GM19351 (cell line): ENCODE results near the gene CLRN2.
A peak's percentile ranks its signal among the peaks of the same experiment; 100 is the strongest.

ENCODE experiments used
- ATAC-seq: cut with Tn5 transposase; IDR thresholded peaks from one replicate; pipeline ENCODE4 v1.9.1; 2021; ENCODE audit warnings: mild to moderate bottlenecking, moderate library complexity; ENCODE audit not compliant: unreplicated experiment

Gene CLRN2, protein sequence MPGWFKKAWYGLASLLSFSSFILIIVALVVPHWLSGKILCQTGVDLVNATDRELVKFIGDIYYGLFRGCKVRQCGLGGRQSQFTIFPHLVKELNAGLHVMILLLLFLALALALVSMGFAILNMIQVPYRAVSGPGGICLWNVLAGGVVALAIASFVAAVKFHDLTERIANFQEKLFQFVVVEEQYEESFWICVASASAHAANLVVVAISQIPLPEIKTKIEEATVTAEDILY

DNA sequence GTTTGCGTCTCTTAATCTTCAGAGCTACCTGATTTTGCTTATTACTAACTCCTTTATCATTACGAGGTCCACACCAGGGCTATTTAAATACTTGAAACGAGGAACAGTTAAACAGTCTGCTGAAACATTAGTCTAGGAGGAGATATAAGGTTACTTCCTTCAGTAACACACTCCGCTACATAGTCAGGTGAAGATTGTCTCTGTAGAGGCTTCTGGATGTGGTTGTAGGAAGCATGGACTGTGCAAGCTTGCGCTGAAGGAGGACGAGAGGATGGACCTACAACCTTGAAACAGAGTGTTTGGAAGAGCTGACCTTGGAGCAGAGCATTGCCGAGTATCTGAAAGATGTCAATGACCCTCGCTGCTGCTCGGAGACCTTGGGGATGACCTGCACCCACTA lies at the start of gene CLRN2:
CLRN2 (plus strand) TSS at position 301 of the 400 bp plus-strand sequence. CDS start 102 bp downstream, outside the sequence.
- ATAC-seq, result no peak

DNA sequence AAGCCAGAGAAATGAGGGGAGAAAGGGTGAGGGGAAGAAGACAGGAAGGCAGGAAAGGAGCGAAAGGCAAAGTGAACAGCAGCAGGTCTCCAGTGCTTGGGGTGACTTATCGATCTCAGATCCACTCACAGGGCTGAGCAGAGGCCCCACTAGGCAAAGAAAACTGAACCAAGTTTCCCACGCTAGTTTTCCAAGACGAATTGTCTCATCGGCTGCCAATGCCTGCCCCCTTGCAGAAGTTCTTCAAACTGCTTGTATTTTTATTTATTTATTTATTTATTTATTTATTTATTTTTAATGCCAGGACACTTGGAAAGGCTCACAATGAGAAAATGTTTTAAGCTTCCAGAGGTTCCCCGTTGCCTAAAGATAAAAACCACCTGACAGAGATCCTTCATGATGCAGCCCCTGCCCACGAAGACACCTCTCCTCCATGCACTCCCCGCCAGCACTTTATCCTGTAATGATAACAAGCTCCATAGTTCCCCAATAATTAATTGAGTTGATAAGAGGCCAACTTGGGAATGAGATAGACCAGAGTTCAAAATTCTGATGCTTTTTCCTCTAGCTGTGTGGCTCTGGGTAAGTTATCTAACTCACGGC lies 46.2 kb upstream of the CLRN2 start:
- no peak for ATAC-seq

DNA sequence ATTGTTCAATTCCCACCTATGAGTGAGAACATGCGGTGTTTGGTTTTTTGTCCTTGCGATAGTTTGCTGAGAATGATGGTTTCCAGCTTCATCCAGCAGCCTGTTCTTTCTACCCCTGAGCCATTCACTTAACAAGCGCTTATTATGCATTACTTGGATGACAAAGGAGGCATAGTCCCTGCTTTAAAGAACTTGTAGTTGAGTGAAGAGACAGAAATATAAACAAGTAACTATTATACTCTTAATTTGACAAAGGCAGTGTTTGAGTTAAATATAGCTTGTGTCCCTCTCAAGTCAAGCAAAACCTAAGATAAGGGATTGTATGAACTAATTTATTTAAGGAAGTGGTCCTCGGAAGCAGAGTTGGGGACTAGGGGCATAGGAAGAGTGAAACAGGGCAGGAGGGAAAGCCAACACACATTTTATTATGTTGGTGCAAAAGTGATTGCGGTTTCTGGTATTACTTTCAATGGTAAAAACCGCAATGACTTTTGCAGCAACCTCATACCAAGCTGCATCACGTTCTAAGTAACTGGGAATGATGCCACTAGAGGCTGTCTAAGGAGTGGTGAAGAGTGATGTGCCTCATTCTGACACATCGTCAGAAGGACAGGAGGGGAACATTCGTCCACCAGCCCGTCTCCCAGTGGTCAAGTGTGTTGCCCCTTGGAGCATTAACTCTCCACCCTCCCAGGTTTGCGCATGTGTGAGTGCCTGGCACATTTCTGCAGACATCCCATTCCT lies 44.9 kb upstream of the CLRN2 start:
- no peak for ATAC-seq

DNA sequence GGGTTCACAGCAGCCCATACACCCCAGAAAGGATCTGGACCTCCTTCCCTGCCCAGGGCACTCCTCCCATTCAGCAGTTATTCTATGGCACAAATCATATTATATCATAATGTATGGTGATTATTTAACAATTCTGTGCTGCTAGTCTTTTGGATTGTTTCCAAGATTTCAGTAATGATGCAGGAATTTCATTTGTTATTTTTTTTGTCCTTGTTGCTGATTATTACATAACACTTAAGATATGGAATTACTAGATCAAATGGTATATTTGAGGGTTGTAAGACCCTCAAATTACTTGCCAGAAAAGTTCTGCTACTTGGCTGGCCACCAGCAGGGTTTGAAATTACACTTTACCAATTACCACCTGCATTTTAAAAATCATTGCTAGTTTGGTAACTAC lies 39.5 kb upstream of the CLRN2 start:
- no peak for ATAC-seq

DNA sequence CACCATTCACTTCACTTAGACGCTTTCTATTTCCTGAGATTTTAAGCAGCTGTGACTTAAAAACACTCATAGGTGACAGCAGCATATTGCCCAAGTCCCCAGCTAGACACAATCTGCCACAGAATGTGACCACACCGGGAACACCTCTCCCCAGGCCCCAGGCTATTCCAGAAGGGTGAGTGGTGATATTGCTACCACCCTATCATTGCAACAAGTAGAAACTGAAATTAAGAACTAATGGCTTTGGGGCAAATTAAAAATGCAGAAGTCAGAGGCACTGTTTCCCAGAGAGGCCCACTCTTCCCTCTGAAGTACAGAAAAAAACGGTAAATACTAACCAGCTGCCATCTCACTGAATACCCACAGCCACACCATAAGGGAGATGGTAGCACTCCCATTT lies 38.1 kb upstream of the CLRN2 start:
- ATAC-seq, result no peak

DNA sequence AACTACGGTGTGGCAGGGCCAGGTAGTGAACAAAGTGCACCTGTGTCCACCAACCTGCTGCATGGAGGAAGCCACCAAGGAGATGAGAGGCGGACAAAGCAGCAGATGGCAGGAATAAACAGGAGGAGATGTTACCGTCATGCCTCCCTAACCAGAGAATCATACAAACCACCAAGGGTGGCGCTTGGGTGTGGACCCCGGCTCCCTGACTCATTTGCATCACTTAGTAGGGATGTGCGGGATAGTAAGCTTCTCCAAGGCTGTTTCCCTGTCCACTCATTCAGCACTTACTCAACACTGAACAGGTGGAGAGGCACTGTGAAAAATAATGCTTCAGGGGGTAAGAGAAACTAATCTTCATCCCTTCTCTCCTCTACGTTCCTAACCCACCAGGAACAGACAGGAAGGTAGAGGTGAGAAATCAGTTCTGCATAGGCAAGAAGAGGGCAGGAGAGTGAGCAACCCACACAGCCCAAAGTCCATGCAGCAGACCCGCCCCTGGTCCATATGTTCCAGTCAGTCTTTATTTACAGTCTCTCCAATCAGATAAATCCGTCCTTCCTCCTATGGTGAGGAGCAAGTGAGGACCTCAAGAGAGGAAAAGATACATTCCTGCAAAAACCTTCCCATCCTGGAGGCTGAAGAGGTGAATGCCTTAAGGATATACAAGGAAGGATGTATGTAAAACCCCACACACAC lies 37.0 kb upstream of the CLRN2 start:
- no peak for ATAC-seq

DNA sequence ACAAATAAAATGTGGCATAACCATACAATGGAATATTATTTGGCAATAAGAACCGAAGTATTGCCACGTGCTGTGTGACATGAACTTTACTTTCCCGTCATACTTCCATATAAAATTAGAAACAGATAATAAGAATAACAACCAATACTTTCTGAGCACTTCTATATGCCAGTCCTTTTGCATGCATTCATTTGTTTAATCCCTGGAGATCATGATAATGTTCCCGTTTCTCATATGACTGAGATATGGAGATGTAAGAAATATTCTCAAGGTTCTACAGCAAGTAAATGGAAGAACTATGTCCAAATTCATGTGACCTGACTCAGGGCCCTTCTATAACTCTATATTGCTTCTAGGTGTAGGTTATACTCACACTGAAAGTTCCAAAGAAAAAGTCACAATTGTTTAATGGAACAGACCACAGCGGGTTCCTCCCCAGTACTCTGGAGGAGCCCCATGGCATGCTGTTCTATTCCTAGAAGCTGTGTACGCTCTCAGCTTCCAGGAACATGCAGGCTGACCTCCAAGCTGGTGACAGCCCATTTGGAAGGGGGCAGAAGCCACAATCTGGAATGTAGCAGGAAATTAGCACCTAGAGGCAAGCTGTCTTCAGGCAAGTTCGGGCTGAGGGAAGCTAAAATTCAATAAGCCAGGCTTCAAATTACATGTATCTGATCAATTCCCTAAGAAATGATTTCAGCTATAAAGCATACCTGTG lies 34.6 kb upstream of the CLRN2 start:
- ATAC-seq, result no peak

DNA sequence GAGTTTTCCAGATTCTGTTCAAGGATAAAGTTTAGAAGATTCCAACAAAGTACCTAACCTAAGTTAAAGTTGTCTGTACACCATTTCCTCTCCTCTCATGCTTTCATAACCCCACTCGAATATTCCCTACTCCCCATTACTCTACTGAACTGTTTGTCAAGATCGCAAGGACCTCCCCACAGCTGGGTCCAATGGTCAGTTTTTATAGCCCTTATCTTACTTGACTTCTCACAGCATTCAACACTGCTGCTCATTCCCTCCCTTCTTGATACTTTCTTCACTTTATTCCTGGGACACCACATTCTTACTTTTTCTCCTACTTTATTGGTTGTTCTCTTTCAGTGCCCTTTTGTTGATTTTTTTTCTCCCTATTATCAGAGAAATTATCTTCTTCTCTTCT lies 34.0 kb upstream of the CLRN2 start:
- ATAC-seq, result no peak

DNA sequence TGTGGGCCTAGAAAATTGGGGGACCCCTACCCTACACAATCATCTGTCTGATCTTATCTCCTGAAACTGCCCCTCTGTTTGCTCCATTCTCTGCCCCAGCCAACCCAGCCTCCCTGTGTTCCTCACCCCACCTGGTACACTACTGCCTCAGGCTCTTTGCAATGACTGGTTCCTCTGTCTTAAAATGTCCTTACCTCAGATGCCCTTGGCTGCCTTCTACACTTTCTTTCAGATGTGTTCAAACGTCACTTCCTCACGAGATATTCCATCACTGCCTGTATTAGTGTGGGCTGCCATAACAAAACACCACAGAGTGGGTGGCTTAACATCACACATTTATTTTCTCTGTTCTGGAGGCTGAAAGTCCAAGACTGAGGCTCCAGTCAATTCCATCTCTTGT lies 32.2 kb upstream of the CLRN2 start:
- ATAC-seq, result no peak

DNA sequence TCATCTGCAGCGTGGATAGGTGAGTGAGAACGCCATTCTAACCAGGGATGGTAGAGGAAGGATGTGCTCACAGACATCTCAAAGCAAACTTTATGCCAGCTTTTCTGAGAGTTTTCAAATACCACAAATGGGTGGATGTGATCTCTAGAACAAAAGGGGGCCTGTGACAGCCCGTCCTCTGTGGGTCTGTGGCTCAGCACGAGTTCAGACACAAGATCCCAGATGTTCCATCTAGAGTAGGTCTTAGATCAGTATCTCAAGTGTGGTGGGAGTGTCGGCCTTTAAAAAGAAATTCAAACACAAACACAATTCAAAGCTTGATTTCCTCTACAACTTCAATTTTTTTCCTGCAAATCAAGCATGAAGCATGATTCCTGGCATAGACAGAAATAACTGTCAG lies 25.8 kb upstream of the CLRN2 start:
- ATAC-seq, result no peak

DNA sequence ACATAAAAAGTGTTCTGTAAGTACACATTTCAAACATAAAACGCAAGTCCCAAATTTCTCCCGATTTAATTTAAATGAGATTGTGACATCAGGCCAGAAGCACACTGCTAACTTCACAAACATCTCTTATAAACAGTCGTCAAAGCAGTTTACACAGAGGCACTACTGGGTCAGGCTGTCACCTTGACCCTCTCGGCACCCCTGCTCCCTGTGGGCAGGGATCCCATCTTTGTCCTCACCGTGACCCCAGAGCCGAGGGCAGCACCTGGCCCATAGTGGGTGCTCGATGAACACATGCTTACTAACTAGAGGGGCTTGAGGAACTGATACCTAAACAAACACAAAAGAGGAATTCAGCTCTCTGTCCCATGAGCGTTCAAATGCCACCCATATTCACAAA lies 25.2 kb upstream of the CLRN2 start:
- ATAC-seq, result no peak

DNA sequence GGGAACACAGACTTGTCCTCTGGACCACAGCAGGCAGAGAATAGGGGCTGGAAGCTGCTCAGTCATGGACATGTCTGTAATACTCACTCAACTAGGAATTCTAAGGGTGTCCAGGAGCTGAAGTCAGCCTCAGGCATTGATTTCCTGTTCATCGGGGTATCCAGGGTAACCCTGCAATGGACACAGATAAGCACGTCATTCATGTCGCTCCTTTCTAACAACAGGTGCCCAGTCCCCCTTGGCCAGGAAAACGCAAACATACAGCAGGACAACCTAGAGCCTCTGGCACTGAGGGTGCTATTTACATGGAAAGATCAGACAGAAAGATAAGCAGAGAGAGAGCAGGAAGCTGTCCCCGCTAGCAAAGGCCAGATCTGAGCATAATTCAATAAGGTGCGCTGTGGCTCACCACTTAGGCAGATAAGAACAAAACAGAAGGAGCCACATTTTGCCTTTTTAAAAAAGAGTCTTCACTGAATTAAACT lies 24.3 kb upstream of the CLRN2 start:
- no peak for ATAC-seq

DNA sequence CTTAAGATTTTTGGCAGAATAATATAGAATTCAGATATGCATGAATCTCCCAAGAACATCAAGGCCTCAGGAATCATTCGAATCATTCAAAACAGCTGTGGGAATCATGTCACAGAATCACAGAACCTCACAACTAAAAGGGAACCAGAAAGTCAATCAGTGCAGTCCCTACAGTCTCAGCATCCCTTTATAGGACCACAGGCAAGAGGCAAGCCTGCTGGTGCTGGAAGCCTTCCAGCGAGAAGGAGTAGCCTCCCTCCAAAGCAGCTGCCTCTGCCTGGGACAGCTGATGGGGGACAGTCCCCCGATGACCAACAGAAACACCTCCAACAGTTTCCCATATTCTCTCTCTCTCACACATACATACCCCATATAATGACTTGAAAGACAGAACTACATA lies 23.8 kb upstream of the CLRN2 start:
- ATAC-seq, result no peak

DNA sequence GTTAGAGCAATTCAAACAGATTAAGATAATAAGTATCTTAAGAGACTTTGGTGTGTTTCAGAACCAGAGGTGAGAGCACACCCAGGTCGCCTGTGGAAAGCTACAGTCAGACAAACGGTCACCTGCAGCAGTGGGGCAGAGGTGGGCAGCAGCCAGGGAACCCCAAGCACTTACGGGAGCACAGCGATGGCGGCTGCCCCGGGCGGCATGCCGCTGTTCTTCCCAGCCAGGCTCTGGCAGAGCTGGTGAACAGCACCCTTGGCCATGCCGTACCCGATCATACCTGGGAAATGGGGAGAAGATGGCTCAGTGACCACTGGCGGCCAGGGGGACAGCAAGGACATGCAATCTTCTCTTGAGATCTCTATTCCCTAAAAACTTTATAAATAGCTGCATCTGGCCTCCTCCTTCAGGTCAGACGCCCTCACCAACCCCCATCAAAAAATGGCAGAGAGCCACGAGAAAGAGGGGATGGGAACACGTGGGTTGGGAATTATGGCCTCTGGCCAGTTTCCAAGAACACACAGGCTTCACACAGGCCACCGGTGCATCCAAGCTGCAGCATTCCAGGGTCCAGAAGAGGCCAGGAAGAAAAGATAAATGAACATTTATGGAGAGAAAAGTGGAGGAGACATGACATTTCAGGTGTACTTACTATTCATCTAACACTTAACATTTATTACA lies 22.8 kb upstream of the CLRN2 start:
- ATAC-seq, result no peak

DNA sequence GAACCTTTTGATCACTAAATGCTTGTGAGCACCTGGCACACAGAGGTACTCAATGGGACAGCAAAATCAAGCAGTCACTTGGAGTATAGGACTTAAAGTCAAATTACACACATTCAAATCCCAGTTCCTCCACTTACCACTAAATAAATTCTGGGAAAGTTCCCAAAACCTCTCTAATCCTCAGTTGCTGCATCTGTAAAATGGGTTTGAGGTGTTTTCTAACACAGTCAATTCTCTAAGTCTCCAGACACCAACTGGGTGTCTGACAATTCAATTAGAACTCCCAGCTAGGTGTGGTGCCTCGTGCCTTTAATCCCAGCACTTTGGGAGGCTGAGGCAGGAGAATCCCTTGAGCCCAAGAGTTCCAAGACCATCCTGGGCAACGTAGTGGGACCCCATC lies 22.1 kb upstream of the CLRN2 start:
- no peak for ATAC-seq

DNA sequence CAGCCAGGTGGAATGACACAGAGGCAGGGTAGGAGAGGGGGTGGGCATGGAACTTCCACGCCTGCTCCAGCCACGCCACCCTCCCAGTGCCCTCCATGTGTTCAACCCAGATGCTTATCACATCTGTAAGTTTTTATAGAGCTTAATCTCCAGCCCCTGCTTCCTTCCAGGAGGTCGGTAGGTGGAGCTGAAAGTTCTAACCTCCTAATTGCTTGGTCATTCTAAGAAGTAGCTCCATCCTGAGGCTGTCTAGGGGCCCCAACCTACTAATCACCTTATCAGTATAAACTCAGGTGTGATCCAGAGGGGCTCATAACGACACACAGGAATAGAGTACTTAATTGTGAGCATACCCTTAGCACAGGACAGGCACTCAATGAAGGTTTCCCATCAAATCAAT lies 21.3 kb upstream of the CLRN2 start:
- no peak for ATAC-seq

DNA sequence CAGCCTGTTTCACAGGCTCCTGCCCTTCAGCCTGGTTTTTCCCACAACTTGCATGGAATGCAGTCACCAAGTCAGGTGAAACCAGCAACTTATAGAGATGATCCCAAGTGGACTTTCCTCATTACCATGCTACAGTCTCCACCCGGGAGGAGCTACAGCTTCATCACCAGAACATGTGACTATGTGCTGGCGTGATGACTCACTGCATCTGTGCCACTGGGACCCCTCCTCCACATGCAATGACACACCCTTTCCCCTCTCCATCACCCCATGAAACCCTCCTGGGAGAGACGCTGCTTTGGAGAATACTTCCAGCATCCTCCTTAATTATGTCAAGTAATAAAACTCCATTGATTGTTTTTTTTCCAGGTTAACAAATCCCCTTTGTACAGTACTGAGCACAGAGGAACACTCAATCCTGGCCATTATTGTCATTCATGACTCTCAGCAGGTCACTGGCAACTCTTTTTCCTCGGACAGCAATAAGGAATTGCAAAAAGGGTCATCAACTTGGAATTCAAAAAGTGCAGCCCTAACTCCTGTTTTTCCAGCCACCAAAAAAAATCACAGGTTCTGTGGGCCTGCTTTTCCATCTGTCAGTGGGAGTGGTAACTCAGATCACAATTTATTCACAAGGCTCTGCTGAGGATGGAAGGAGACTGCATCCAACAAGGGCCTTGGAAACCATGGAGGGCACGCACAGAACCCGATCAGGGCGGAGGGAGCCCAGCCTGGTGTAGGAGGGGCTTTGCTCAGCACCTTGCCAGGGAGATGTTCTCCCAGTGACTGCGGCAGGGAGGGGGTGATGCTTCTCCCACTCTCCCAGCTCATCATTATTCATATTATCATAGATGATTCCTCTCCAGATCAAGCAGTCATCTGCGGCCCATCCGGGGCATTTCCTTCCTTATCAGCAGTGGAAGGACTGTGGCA lies 20.4 kb upstream of the CLRN2 start:
- no peak for ATAC-seq

DNA sequence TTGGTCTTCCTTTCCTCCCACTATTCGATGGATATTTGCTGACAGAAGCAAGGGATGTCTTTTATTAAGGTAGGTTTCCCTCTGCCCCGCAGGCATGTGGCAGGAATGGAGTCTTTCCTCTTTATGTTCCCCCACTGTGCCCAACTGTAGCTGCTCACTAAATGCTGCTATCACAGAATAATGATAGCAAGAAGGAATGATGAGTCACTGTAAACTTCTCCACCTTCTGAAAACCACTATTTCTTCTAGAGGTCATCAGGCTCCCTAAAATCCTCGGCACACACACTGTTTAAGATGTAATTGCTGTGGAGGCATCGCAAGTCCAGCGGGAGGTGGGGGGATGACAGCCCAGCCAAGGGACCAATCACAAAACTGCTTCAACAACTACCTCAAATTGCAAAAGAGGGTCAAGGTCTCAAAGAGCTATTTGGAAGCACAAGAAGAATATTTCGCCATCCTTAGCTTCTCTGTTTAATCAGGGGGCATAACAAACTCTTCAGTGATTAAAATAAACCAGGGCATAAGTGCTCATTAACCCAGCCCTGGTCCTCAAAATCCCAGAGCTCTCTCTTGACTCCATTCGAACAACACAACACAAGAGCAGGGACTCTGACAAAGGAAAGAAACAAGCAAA lies 17.0 kb upstream of the CLRN2 start:
- no peak for ATAC-seq

DNA sequence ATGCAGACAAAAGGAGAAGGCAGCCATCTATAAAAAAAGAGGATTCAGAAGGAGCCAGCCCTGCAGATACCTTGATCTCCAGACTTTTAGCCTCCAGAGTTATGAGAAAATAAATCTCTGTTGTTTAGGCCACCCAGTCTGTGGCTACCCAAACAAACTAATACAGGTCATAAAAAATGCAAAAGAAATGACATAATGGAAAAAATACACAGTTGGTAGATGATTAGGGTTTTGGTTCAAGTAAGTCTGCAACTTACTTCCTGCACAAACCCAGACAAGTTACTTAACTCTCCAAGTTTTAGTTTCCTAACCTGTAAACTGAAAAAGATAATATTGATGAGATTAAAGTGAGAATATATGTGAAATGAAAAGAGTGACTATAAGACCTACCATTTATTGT lies 14.4 kb upstream of the CLRN2 start:
- peak; percentile 49 for ATAC-seq
